Nephron (organoid): ENCODE measurements around the gene BRD4.

Experiments used
- H3K27ac Mint-ChIP-seq, 3 experiments: 2 replicates each; pipeline ENCODE4 v1.8.0; 2020; ENCODE audit warnings: mixed read lengths in 3 of 3, mild to moderate bottlenecking in 2 of 3, moderate library complexity in 1 of 3
- H3K27me3 Mint-ChIP-seq: 2 replicates; pipeline ENCODE4 v1.8.0; 2021; ENCODE audit warnings: low read depth, mild to moderate bottlenecking, moderate library complexity, mixed read lengths
- H3K36me3 Mint-ChIP-seq: 2 replicates; pipeline ENCODE4 v1.8.0; 2020; ENCODE audit warnings: low read depth, mixed read lengths
- H3K4me1 Mint-ChIP-seq: 2 replicates; pipeline ENCODE4 v1.8.0; 2020; ENCODE audit warnings: mixed read lengths
- H3K4me3 Mint-ChIP-seq, 3 experiments: 2 replicates each; pipeline ENCODE4 v1.8.0; 2020; ENCODE audit warnings: mild to moderate bottlenecking in 3 of 3, mixed read lengths in 3 of 3, moderate library complexity in 2 of 3
- H3K9me3 Mint-ChIP-seq: 2 replicates; pipeline ENCODE4 v1.8.0; 2020; ENCODE audit warnings: mixed read lengths
- CTCF ChIP-seq, 3 experiments: fragments of 200-600 bp; sonication (generic); IDR thresholded peaks; one replicate each; pipeline ENCODE4 v1.5.0; 2021; ENCODE audit warnings: antibody characterized with exemption in 3 of 3; ENCODE audit not compliant: unreplicated experiment in 3 of 3

The BRD4 gene

GRCh38 chr19:15378534-15379082 lies 46.3 kb upstream of the BRD4 start:
- peaks cover 5% of the 10 kb centered on the region for H3K36me3 Mint-ChIP-seq
- no peak for TF ChIP-seq CTCF (IDR thresholded peaks at IDR 0.05; ENCODE audit: unreplicated experiment in 3 of 3)

GRCh38 chr19:15374796-15375440 lies 42.6 kb upstream of the BRD4 start:
- Mint-ChIP-seq H3K9me3 (no peaks in the 10 kb centered on the region), H3K4me3 (no peak overlapping the region)
- no peak for TF ChIP-seq CTCF (IDR thresholded peaks at IDR 0.05; ENCODE audit: unreplicated experiment in 3 of 3)

More at GRCh38 chr19:15378534-15379082, 46.3 kb upstream of the BRD4 start:
- H3K9me3 Mint-ChIP-seq: no peaks in the 10 kb centered on the region
- no peaks in the 10 kb centered on the region for H3K27me3 Mint-ChIP-seq
- H3K4me3 Mint-ChIP-seq: peak overlapping the region; percentile 99 to 100 (median 100)
- H3K4me1 Mint-ChIP-seq: peaks cover 33% of the 10 kb centered on the region
- peak overlapping the region; percentile 77 to 100 (median 86) for H3K27ac Mint-ChIP-seq

GRCh38 chr19:15374105-15374651 lies 41.8 kb upstream of the BRD4 start:
- H3K36me3 Mint-ChIP-seq: peaks cover 22% of the 10 kb centered on the region
- H3K4me3 Mint-ChIP-seq: no peak overlapping the region
- TF ChIP-seq CTCF (IDR thresholded peaks at IDR 0.05; ENCODE audit: unreplicated experiment in 3 of 3): no peak
- H3K27ac Mint-ChIP-seq: no peak overlapping the region
- no peaks in the 10 kb centered on the region for H3K9me3 Mint-ChIP-seq
- peaks cover 17% of the 10 kb centered on the region for H3K4me1 Mint-ChIP-seq
- no peaks in the 10 kb centered on the region for H3K27me3 Mint-ChIP-seq

More at GRCh38 chr19:15374796-15375440, 42.6 kb upstream of the BRD4 start:
- Mint-ChIP-seq H3K27ac (no peak overlapping the region), H3K36me3 (peaks cover 22% of the 10 kb centered on the region), H3K27me3 (no peaks in the 10 kb centered on the region), H3K4me1 (peaks cover 17% of the 10 kb centered on the region)

GRCh38 chr19:15373644-15374043 lies 41.3 kb upstream of the BRD4 start:
- no peaks in the 10 kb centered on the region for H3K9me3 Mint-ChIP-seq
- H3K27ac Mint-ChIP-seq: no peak overlapping the region
- H3K4me1 Mint-ChIP-seq: peaks cover 17% of the 10 kb centered on the region
- no peak for TF ChIP-seq CTCF (IDR thresholded peaks at IDR 0.05; ENCODE audit: unreplicated experiment in 3 of 3)
- H3K27me3 Mint-ChIP-seq: no peaks in the 10 kb centered on the region
- H3K36me3 Mint-ChIP-seq: peaks cover 23% of the 10 kb centered on the region
- no peak overlapping the region for H3K4me3 Mint-ChIP-seq

GRCh38 chr19:15372891-15373301 lies 40.6 kb upstream of the BRD4 start:
- Mint-ChIP-seq H3K9me3 (no peaks in the 10 kb centered on the region), H3K27ac (no peak overlapping the region), H3K27me3 (no peaks in the 10 kb centered on the region), H3K4me3 (no peak overlapping the region), H3K4me1 (peaks cover 11% of the 10 kb centered on the region), H3K36me3 (peaks cover 31% of the 10 kb centered on the region)
- TF ChIP-seq CTCF (IDR thresholded peaks at IDR 0.05; ENCODE audit: unreplicated experiment in 3 of 3): no peak
